ENCODE data around the gene API5. TPM values are rescaled to one million over a fixed set of nuclear protein-coding genes. Genes with fewer than 3 reads are reported as not detected.

The API5 gene
- total RNA-seq, 1 experiment from 2014 or later: 142 TPM

DNA sequence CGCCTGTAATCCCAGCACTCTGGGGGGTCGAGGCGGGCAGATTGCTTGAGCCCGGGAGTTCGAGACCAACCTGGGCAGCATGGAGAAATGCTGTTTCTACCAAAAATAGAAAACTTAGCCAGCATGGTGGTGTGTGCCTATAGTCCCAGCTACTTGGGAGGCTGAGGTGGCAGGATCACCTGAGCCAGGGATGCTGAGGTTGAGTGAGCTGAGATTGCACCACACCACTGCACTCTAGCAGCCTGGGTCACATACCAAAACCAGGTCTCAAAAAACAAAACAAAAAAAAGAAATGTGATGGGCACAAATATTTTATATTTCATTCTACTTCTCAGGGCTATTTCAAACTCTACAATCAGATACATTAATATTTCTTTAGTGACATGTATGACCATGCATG, 72.6 kb downstream of the API5 start:
- Mint-ChIP-seq H3K4me3 (no peak overlapping the region), H3K4me1 (peaks cover 12% of the 10 kb centered on the region), H3K27me3 (ENCODE audit: low read depth) (no peaks in the 10 kb centered on the region), H3K27ac (no peak overlapping the region), H3K36me3 (peaks cover 15% of the 10 kb centered on the region), H3K9me3 (no peaks in the 10 kb centered on the region)
- POLR2A ChIA-PET: interaction anchor here (0.6 kb wide), 1 partner anchor 24 kb away, joined by 3 read pairs; no protein-coding TSS in a partner anchor
- ATAC-seq: no peak
- no peak for DNase-seq (ENCODE audit: low spot score)
- CTCF ChIA-PET: no interaction called here
- TF ChIP-seq, protein P1, sequence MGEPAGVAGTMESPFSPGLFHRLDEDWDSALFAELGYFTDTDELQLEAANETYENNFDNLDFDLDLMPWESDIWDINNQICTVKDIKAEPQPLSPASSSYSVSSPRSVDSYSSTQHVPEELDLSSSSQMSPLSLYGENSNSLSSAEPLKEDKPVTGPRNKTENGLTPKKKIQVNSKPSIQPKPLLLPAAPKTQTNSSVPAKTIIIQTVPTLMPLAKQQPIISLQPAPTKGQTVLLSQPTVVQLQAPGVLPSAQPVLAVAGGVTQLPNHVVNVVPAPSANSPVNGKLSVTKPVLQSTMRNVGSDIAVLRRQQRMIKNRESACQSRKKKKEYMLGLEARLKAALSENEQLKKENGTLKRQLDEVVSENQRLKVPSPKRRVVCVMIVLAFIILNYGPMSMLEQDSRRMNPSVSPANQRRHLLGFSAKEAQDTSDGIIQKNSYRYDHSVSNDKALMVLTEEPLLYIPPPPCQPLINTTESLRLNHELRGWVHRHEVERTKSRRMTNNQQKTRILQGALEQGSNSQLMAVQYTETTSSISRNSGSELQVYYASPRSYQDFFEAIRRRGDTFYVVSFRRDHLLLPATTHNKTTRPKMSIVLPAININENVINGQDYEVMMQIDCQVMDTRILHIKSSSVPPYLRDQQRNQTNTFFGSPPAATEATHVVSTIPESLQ (CRISPR knock-in tag; IDR thresholded peaks at IDR 0.05): no peak
- TF ChIP-seq, protein P2, sequence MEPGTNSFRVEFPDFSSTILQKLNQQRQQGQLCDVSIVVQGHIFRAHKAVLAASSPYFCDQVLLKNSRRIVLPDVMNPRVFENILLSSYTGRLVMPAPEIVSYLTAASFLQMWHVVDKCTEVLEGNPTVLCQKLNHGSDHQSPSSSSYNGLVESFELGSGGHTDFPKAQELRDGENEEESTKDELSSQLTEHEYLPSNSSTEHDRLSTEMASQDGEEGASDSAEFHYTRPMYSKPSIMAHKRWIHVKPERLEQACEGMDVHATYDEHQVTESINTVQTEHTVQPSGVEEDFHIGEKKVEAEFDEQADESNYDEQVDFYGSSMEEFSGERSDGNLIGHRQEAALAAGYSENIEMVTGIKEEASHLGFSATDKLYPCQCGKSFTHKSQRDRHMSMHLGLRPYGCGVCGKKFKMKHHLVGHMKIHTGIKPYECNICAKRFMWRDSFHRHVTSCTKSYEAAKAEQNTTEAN (CRISPR knock-in tag; IDR thresholded peaks at IDR 0.05): no peak
- TF ChIP-seq ZNF317 (CRISPR knock-in tag; IDR thresholded peaks at IDR 0.05; ENCODE audit: borderline replicate concordance, low read depth) (no peak), SMAD4 (CRISPR knock-in tag; IDR thresholded peaks at IDR 0.05) (no peak), ZNF671 (CRISPR knock-in tag; IDR thresholded peaks at IDR 0.05) (no peak)
- TF ChIP-seq, protein P3, sequence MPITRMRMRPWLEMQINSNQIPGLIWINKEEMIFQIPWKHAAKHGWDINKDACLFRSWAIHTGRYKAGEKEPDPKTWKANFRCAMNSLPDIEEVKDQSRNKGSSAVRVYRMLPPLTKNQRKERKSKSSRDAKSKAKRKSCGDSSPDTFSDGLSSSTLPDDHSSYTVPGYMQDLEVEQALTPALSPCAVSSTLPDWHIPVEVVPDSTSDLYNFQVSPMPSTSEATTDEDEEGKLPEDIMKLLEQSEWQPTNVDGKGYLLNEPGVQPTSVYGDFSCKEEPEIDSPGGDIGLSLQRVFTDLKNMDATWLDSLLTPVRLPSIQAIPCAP (CRISPR knock-in tag; IDR thresholded peaks at IDR 0.05): no peak

DNA sequence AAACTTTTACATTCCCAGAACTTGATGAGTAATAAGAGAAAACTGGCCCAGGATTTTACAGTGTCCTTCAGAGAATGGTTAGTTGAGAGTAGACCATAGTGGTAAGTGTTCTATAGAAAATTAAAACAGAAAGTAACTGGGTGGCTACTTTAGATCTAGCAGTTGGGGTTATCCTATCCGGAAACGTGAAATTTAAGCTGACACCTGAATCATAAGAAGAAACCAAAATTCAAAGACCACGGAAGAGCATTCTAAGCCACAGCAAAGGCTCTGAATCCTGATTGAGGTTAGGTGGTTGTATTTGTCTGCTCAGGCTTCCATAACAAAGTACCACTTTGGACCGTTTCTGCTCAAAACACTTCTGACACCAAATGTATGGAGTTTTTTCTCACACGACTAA, 80.9 kb downstream of the API5 start:
- DNase-seq (ENCODE audit: low spot score): no peak
- Mint-ChIP-seq H3K27me3 (ENCODE audit: low read depth) (no peaks in the 10 kb centered on the region), H3K9me3 (no peaks in the 10 kb centered on the region), H3K27ac (0 out of 2 replicates have a peak overlapping the region, but pooled peaks have one; percentile 28), H3K4me1 (peaks cover 21% of the 10 kb centered on the region), H3K36me3 (peaks cover 70% of the 10 kb centered on the region), H3K4me3 (no peak overlapping the region)
- no peak for TF ChIP-seq CBFB (CRISPR knock-in tag; IDR thresholded peaks at IDR 0.05; ENCODE audit: low read depth)
- TF ChIP-seq SMAD3 (CRISPR knock-in tag; IDR thresholded peaks at IDR 0.05; ENCODE audit: borderline replicate concordance): no peak
- TF ChIP-seq, protein P3 (CRISPR knock-in tag; IDR thresholded peaks at IDR 0.05): no peak
- no peak for TF ChIP-seq NFATC4 (CRISPR knock-in tag; IDR thresholded peaks at IDR 0.05)
- TF ChIP-seq, protein P4, sequence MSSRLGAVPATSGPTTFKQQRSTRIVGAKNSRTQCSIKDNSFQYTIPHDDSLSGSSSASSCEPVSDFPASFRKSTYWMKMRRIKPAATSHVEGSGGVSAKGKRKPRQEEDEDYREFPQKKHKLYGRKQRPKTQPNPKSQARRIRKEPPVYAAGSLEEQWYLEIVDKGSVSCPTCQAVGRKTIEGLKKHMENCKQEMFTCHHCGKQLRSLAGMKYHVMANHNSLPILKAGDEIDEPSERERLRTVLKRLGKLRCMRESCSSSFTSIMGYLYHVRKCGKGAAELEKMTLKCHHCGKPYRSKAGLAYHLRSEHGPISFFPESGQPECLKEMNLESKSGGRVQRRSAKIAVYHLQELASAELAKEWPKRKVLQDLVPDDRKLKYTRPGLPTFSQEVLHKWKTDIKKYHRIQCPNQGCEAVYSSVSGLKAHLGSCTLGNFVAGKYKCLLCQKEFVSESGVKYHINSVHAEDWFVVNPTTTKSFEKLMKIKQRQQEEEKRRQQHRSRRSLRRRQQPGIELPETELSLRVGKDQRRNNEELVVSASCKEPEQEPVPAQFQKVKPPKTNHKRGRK (CRISPR knock-in tag; IDR thresholded peaks at IDR 0.05; ENCODE audit: borderline replicate concordance): no peak
- no peak for TF ChIP-seq ZNF416 (CRISPR knock-in tag; IDR thresholded peaks at IDR 0.05)
- TF ChIP-seq NR1H2 (CRISPR knock-in tag; IDR thresholded peaks at IDR 0.05): no peak
- TF ChIP-seq KAT7 (CRISPR knock-in tag; IDR thresholded peaks at IDR 0.05; ENCODE audit: borderline replicate concordance): no peak
- TF ChIP-seq TP53 (CRISPR knock-in tag; IDR thresholded peaks at IDR 0.05): no peak
- TF ChIP-seq, protein P5, sequence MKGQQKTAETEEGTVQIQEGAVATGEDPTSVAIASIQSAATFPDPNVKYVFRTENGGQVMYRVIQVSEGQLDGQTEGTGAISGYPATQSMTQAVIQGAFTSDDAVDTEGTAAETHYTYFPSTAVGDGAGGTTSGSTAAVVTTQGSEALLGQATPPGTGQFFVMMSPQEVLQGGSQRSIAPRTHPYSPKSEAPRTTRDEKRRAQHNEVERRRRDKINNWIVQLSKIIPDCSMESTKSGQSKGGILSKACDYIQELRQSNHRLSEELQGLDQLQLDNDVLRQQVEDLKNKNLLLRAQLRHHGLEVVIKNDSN (CRISPR knock-in tag; IDR thresholded peaks at IDR 0.05): no peak
- TF ChIP-seq, protein P6, sequence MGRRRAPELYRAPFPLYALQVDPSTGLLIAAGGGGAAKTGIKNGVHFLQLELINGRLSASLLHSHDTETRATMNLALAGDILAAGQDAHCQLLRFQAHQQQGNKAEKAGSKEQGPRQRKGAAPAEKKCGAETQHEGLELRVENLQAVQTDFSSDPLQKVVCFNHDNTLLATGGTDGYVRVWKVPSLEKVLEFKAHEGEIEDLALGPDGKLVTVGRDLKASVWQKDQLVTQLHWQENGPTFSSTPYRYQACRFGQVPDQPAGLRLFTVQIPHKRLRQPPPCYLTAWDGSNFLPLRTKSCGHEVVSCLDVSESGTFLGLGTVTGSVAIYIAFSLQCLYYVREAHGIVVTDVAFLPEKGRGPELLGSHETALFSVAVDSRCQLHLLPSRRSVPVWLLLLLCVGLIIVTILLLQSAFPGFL (CRISPR knock-in tag; IDR thresholded peaks at IDR 0.05; ENCODE audit: borderline replicate concordance): no peak
- no peak for TF ChIP-seq NR2C2 (CRISPR knock-in tag; IDR thresholded peaks at IDR 0.05)
- ChIA-PET POLR2A (no interaction called here), CTCF (interaction anchor here (1.4 kb wide), 1 partner anchor 81 kb away, joined by 4 read pairs; the partner anchor contains the start of gene API5)
- no peak for ATAC-seq

Data from WTC11 (cell line).